ENCODE data around the gene EHMT1.
A peak's percentile ranks its signal among the peaks of the same experiment; 100 is the strongest.

The EHMT1 gene

GRCh38 chr9:137660144-137660543 is 41.3 kb downstream of the EHMT1 start:
- H3K4me2 ChIP-seq (ENCODE audit: low read length), result no peak overlapping the region
- H3K9me3 ChIP-seq (ENCODE audit: low read length), result no peaks in the 10 kb centered on the region
- H3K9me2 ChIP-seq (ENCODE audit: low read depth, low read length), result no peaks in the 10 kb centered on the region
- no peak overlapping the region for H3K4me3 ChIP-seq (ENCODE audit: low read depth, low read length, poor library complexity, severe bottlenecking)
- no peaks in the 10 kb centered on the region for H3F3A ChIP-seq (ENCODE audit: insufficient read depth, low read length)
- H3K4me1 ChIP-seq (ENCODE audit: insufficient read depth, low read length, severe bottlenecking), result peaks cover 56% of the 10 kb centered on the region
- H2AFZ ChIP-seq (ENCODE audit: low read length), result no peak overlapping the region
- no peak overlapping the region for H3K27ac ChIP-seq (ENCODE audit: low read depth, low read length, poor library complexity, severe bottlenecking)
- H3K27me3 ChIP-seq (ENCODE audit: insufficient read depth, low read length), result no peaks in the 10 kb centered on the region
- H3K9ac ChIP-seq (ENCODE audit: low read length), result no peak overlapping the region
- H3K36me3 ChIP-seq (ENCODE audit: insufficient read depth, low read length), result 0 out of 2 replicates have a peak, but pooled peaks cover 5% of the 10 kb centered on the region
- no peaks in the 10 kb centered on the region for H4K20me1 ChIP-seq (ENCODE audit: insufficient read depth, low read length)
- no peak for TF ChIP-seq EZH2 (IDR thresholded peaks at IDR 0.05; ENCODE audit: borderline replicate concordance, low read length)
- TF ChIP-seq CTCF (IDR thresholded peaks at IDR 0.05; ENCODE audit: low read length), result no peak
- peaks cover 51% of the 10 kb centered on the region for H3K79me2 ChIP-seq (ENCODE audit: insufficient read depth, low read length)

- H3K4me1 ChIP-seq (ENCODE audit: insufficient read depth, low read length, severe bottlenecking), result peaks cover 68% of the 10 kb centered on the region
Observed at GRCh38 chr9:137663584-137663983, 44.8 kb downstream of the EHMT1 start.

GRCh38 chr9:137664676-137665075 is 45.9 kb downstream of the EHMT1 start:
- TF ChIP-seq CTCF (IDR thresholded peaks at IDR 0.05; ENCODE audit: low read length) (no peak), EZH2 (IDR thresholded peaks at IDR 0.05; ENCODE audit: borderline replicate concordance, low read length) (no peak)
- peaks cover 16% of the 10 kb centered on the region for H3K36me3 ChIP-seq (ENCODE audit: insufficient read depth, low read length)
- H3K9me2 ChIP-seq (ENCODE audit: low read depth, low read length), result no peaks in the 10 kb centered on the region
- H3K79me2 ChIP-seq (ENCODE audit: insufficient read depth, low read length), result peaks cover 32% of the 10 kb centered on the region
- no peaks in the 10 kb centered on the region for H3F3A ChIP-seq (ENCODE audit: insufficient read depth, low read length)
- H3K27me3 ChIP-seq (ENCODE audit: insufficient read depth, low read length), result no peaks in the 10 kb centered on the region
- H2AFZ ChIP-seq (ENCODE audit: low read length), result no peak overlapping the region
- H3K4me1 ChIP-seq (ENCODE audit: insufficient read depth, low read length, severe bottlenecking), result peaks cover 74% of the 10 kb centered on the region
- H3K4me2 ChIP-seq (ENCODE audit: low read length), result peak overlapping the region; percentile 63; the same call in 1 of the 2 replicates
- H3K9ac ChIP-seq (ENCODE audit: low read length), result no peak overlapping the region
- H3K4me3 ChIP-seq (ENCODE audit: low read depth, low read length, poor library complexity, severe bottlenecking), result no peak overlapping the region
- H3K27ac ChIP-seq (ENCODE audit: low read depth, low read length, poor library complexity, severe bottlenecking), result peak overlapping the region; percentile 99
- H4K20me1 ChIP-seq (ENCODE audit: insufficient read depth, low read length), result no peaks in the 10 kb centered on the region
- H3K9me3 ChIP-seq (ENCODE audit: low read length), result no peaks in the 10 kb centered on the region

More at GRCh38 chr9:137663584-137663983, 44.8 kb downstream of the EHMT1 start:
- no peaks in the 10 kb centered on the region for H3K9me2 ChIP-seq (ENCODE audit: low read depth, low read length)
- TF ChIP-seq CTCF (IDR thresholded peaks at IDR 0.05; ENCODE audit: low read length) (no peak), EZH2 (IDR thresholded peaks at IDR 0.05; ENCODE audit: borderline replicate concordance, low read length) (no peak)
- peaks cover 5% of the 10 kb centered on the region; the same call in 1 of the 2 replicates for H3K36me3 ChIP-seq (ENCODE audit: insufficient read depth, low read length)
- no peaks in the 10 kb centered on the region for H4K20me1 ChIP-seq (ENCODE audit: insufficient read depth, low read length)
- no peak overlapping the region for H2AFZ ChIP-seq (ENCODE audit: low read length)
- no peaks in the 10 kb centered on the region for H3F3A ChIP-seq (ENCODE audit: insufficient read depth, low read length)
- peaks cover 42% of the 10 kb centered on the region for H3K79me2 ChIP-seq (ENCODE audit: insufficient read depth, low read length)
- H3K9me3 ChIP-seq (ENCODE audit: low read length), result no peaks in the 10 kb centered on the region
- H3K4me2 ChIP-seq (ENCODE audit: low read length), result peak overlapping the region; percentile 12; the same call in 1 of the 2 replicates
- no peak overlapping the region for H3K9ac ChIP-seq (ENCODE audit: low read length)
- H3K27ac ChIP-seq (ENCODE audit: low read depth, low read length, poor library complexity, severe bottlenecking), result peak overlapping the region; percentile 99
- no peak overlapping the region for H3K4me3 ChIP-seq (ENCODE audit: low read depth, low read length, poor library complexity, severe bottlenecking)
- no peaks in the 10 kb centered on the region for H3K27me3 ChIP-seq (ENCODE audit: insufficient read depth, low read length)

Measured in OCI-LY1 (cell line).